ENCODE data around the gene RPL18A. TPM values are rescaled to one million over a fixed set of nuclear protein-coding genes. Genes with fewer than 3 reads are reported as not detected.
A peak's percentile ranks its signal among the peaks of the same experiment; 100 is the strongest.
"Not testable (repeated sequence)": the region's sequence is repeated elsewhere in the genome, so short reads cannot be mapped to it uniquely, and the experiment has no call there.

RPL18A gene
- total RNA-seq, 2 experiments from 2014 or later: 3,663 to 3,679 TPM

GRCh38 chr19:17883627-17884410, 24.1 kb downstream of the RPL18A start:
- Mint-ChIP-seq H3K4me1 (ENCODE audit: low read depth) (no peaks in the 10 kb centered on the region), H3K9me3 (no peaks in the 10 kb centered on the region), H3K36me3 (ENCODE audit: low read depth) (no peaks in the 10 kb centered on the region), H3K4me3 (no peak overlapping the region), H3K27ac (no peak overlapping the region), H3K27me3 (no peaks in the 10 kb centered on the region)
- intact Hi-C loops (cut with micrococcal nuclease): no loop called here
- ATAC-seq (no peak), DNase-seq (no peak)
- TF ChIP-seq CTCF (IDR thresholded peaks at IDR 0.05): no peak
- ChIA-PET CTCF (interaction anchor here (0.8 kb wide), 1 partner anchor 19 kb away, joined by 3 read pairs; no protein-coding TSS in a partner anchor), POLR2A (no interaction called here)

GRCh38 chr19:17886515-17886914, 26.8 kb downstream of the RPL18A start:
- H3K27ac Mint-ChIP-seq: no peak overlapping the region
- no peaks in the 10 kb centered on the region for H3K9me3 Mint-ChIP-seq
- ChIA-PET CTCF (interaction anchor here (0.9 kb wide), 1 partner anchor 52 kb away, joined by 3 read pairs; no protein-coding TSS in a partner anchor), POLR2A (no interaction called here)
- DNase-seq (no peak), ATAC-seq (no peak)
- no peaks in the 10 kb centered on the region for H3K27me3 Mint-ChIP-seq
- no peak for TF ChIP-seq CTCF (IDR thresholded peaks at IDR 0.05)
- H3K4me3 Mint-ChIP-seq: no peak overlapping the region
- intact Hi-C loops (cut with micrococcal nuclease): no loop called here
- H3K4me1 Mint-ChIP-seq (ENCODE audit: low read depth): no peaks in the 10 kb centered on the region
- H3K36me3 Mint-ChIP-seq (ENCODE audit: low read depth): no peaks in the 10 kb centered on the region

GRCh38 chr19:17887221-17887620, 27.5 kb downstream of the RPL18A start:
- H3K9me3 Mint-ChIP-seq; ATAC-seq; DNase-seq; H3K4me1 Mint-ChIP-seq (ENCODE audit: low read depth); intact Hi-C loops (cut with micrococcal nuclease); H3K36me3 Mint-ChIP-seq (ENCODE audit: low read depth); H3K27me3 Mint-ChIP-seq; H3K4me3 Mint-ChIP-seq; H3K27ac Mint-ChIP-seq: not testable (repeated sequence)
- ChIA-PET POLR2A (interaction anchor here (1.1 kb wide), 1 partner anchor 21 kb away, joined by 3 read pairs; no protein-coding TSS in a partner anchor), CTCF (interaction anchor here (0.9 kb wide), 1 partner anchor 51 kb away, joined by 3 read pairs; no protein-coding TSS in a partner anchor)

- Mint-ChIP-seq H3K4me3 (no peak overlapping the region), H3K27ac (no peak overlapping the region), H3K36me3 (ENCODE audit: low read depth) (no peaks in the 10 kb centered on the region), H3K27me3 (no peaks in the 10 kb centered on the region), H3K4me1 (ENCODE audit: low read depth) (no peaks in the 10 kb centered on the region), H3K9me3 (no peaks in the 10 kb centered on the region)
- ChIA-PET POLR2A (interaction anchor here (1.1 kb wide), 1 partner anchor 22 kb away, joined by 3 read pairs; no protein-coding TSS in a partner anchor), CTCF (no interaction called here)
- TF ChIP-seq CTCF (IDR thresholded peaks at IDR 0.05): no peak
- ATAC-seq: no peak
- DNase-seq: no peak
- intact Hi-C loops (cut with micrococcal nuclease): no loop called here
These were observed 28.6 kb downstream of the RPL18A start for GRCh38 chr19:17888260-17888659.

GRCh38 chr19:17889609-17890214, 30.0 kb downstream of the RPL18A start:
- Mint-ChIP-seq H3K9me3 (no peaks in the 10 kb centered on the region), H3K4me1 (ENCODE audit: low read depth) (no peaks in the 10 kb centered on the region), H3K27ac (no peak overlapping the region), H3K4me3 (no peak overlapping the region), H3K27me3 (no peaks in the 10 kb centered on the region), H3K36me3 (ENCODE audit: low read depth) (no peaks in the 10 kb centered on the region)
- DNase-seq (peak; percentile 30), ATAC-seq (no peak)
- intact Hi-C loops (cut with micrococcal nuclease): no loop called here
- POLR2A ChIA-PET: no interaction called here
- TF ChIP-seq CTCF (IDR thresholded peaks at IDR 0.05): no peak
- CTCF ChIA-PET: interaction anchor here (1.0 kb wide), 1 partner anchor 43 kb away, joined by 4 read pairs; the partner anchor contains the start of gene CCDC124

All from activated CD8-positive, alpha-beta T cell treated with anti-CD3 and anti-CD28 coated beads for 36 hours (primary cell).